Right lobe of liver (tissue), 4 donors: Measurements from ENCODE around the gene DLST.

ENCODE experiments used
- CTCF ChIP-seq, 4 donors: fragments of 200-600 bp in 3 of 4; fragments of 450-650 bp in 1 of 4; IDR thresholded peaks; one replicate each; pipeline versions ENCODE4 v1.5.1 to v1.8.0; 2016 to 2022; ENCODE audit warnings: antibody characterized with exemption in 4 of 4, mild to moderate bottlenecking in 2 of 4
- POLR2A ChIP-seq: fragments of 450-650 bp; IDR thresholded peaks from one replicate; pipeline ENCODE4 v1.6.1; 2017; ENCODE audit warnings: antibody characterized with exemption, mild to moderate bottlenecking
- donor health status: DM: no; HTN: no; CAD: no.
- donor health status: DM: no; HTN: no; CAD: no.
- donor health status: DM: no; HTN: yes; CAD: no.

GRCh38 chr14:74875204-74875603 is 6.5 kb upstream of the DLST start:
- TF ChIP-seq POLR2A: no peak
- no peak for TF ChIP-seq CTCF (IDR thresholded peaks at IDR 0.05)
